IPS DF 19.7 (cell line): ENCODE measurements around the gene RBBP8NL.

Experiments used
- DNase-seq: peaks from one replicate; pipeline ENCODE4 v3.0.0-alpha.2; 2013; ENCODE audit warnings: low read depth, low spot score

RBBP8NL gene

GRCh38 chr20:62362991-62363919, 64.1 kb downstream of the RBBP8NL start:
- no peak for DNase-seq

- DNase-seq: no peak
These were observed 64.8 kb downstream of the RBBP8NL start for GRCh38 chr20:62362590-62362940.

GRCh38 chr20:62361799-62362589, 65.3 kb downstream of the RBBP8NL start:
- no peak for DNase-seq

- DNase-seq: no peak
These were observed 66.2 kb downstream of the RBBP8NL start for GRCh38 chr20:62360854-62361798.
